Glomerular visceral epithelial cell (primary cell): ENCODE results near the gene MLLT10.

Source experiments
- DNase-seq: peaks from one replicate; pipeline ENCODE4 v3.0.0-alpha.2; 2016; ENCODE audit errors: extremely low spot score

MLLT10 gene

DNA sequence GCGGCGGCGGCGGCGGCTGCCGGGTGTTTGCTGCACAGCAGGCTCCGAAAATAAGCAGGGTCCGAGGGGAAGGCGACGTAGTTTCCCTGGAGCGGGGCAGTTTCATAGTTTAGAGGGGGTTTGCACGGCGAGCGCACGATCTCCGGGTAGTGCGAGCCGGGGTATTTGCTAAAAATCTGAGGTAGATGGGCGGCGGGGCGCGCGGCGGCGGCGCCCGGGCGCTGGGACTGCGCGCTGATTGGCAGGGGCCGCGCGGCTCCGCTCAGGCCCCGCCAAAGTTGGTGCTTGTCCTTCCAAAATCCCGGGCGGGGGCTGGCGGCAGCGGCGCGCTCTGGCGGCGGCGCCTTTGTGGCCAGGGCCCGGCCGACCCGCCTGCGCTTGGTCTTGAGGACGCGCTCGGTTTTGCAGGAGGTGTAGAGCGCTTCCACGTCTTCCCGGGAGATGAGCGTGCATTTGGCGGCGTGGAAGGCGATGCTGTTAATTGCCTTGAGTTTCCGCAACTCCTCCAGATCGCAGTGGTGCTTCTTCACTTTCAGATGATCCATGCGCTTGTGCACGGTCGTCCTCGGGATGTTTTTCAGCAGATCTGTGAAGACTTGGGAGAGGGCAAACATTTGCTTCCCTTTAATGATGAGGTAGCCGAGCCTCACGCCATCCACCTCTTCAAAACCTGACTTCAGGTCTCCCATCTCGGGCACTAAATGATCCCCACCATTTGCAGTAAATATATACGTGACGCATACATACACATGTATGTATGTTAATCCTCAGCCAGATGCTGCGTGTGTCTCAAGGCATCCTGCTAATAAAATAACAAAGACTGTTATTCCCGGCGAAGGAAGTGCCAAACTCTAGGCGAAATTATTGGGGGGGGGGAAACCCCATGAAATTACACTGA, 16.6 kb upstream of the MLLT10 start:
- DNase-seq = peak; percentile 54

DNA sequence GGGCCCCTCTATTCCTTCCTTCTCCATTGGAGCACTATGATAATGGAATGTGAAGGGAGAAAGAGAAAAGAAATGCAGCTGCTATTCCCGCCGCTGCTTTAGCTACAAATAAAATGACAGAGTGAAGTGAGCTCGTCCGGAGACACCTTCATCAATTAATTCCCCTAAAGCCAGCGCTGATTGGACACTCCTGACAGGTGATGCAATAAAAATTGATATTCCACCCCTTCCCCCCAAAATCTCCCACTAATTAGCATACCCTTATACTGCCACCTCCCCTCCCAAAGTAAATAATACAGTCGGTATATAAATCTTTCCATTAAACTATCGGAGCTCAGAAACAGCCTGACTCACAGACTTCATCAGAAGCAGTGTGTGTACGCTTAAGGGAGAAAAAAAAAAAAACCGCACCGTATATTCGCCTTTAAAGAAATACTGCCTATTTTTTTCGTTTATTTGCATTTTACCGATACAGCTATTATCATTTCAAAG, 15.8 kb upstream of the MLLT10 start:
- DNase-seq = no peak

DNA sequence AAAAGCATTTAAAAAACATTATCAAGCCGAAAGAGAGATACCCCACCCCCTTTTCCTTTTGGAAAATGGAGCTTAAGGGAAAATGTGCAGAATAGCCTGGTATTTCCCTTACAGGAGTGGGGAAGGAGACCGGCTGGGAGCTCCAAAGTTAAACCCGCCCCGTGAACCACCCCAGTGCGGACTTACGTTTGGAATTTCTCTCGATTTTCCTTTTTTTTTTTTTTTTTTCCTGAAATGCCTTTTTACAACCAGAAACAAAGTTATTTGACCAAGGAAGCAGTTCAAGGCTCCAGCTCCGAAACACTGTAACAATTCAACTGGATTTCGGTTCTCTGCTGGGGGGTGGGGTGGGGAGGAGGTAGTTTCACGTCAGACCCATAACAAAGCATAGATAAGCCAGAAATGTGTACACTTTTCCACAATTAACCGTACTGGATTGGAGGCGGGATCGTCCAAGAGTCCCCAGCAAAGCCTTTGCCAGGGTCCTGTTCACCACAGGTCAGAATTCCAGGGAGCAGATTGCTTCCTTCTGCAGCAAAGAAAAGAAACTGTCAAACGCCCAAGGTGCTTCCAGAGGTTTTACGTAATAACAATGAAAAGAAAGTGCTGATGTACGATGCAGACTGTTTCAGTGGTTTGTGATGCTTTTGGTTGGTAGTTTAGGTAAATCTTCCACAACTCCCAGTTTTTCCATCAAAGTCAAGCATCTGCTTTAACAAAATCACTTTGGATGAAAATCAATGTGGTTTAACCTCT, 15.2 kb upstream of the MLLT10 start:
- no peak for DNase-seq

DNA sequence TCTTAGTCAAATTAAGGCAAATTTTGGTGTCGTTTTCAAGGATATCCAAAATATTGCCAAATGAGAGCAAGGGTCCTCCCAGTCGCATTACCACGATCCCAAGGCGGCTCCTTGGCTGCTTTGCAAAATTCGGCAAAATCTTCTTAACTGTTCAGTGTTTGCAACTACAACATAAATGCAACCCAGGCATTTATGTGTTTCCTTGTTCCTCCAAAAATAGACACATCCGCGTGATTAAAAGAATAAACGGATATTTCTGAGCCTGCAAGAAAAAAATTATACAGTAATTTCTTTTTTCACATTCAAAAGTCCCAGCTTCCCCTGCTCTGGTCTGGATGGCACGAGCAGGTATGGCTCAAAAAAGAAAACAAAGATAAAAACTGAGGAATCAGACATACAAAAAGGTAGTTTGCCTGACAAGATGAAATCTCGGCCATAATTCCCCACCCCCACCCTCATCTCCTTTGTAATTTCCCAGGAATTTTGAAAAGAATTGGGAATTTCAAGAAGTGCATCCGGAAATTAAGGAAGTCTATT, 14.6 kb upstream of the MLLT10 start:
- no peak for DNase-seq

DNA sequence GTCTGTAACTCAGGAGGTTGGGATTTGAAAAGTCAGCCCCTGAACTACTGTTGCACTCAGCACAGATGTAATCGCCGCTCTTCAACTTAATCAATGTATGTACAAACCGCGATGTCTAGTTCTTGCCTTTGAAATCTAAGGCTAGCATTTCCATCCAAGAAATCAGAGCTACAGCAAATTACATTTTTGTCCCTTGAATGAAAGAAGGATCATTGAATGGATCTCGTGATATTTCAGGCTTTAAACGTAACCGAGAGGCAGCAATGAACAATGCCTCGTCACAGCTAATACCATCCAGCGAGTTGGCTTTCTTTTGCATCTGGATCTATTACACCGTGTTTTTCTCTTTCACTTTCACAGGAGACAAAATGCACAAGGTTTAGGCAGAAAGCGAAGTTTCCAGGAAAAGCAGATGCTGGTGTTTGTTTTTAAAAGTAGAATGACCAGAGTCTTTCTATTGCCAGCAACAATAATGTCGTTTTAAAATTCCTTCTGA, 14.0 kb upstream of the MLLT10 start:
- no peak for DNase-seq

GRCh38 chr10:21520509-21520908, 13.5 kb upstream of the MLLT10 start:
- DNase-seq = no peak

- no peak for DNase-seq
These were observed 13.1 kb upstream of the MLLT10 start for GRCh38 chr10:21520949-21521348.

GRCh38 chr10:21521751-21522533, 12.1 kb upstream of the MLLT10 start:
- DNase-seq = no peak

- DNase-seq = no peak
These were observed 11.2 kb upstream of the MLLT10 start for GRCh38 chr10:21522631-21523406.

GRCh38 chr10:21523557-21524008, 10.4 kb upstream of the MLLT10 start:
- DNase-seq = no peak

DNA sequence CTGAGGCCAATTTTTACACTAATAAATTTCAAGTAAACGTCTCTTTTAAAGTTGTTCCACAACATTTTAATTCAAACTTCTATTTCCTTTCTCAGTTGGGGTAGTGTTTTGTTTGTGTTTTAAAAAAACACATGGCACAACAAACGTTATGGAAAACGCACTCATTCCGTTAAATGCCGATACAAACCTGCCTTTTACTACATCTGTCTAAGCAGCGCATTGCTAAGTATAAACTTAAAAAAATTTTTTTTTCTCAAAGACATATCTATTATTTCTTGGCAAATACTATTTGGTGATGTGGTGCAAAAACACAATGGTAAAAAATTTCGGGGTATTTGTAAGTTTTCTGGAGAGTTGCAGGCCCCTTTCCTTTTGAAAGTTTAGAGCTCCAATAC, 9.9 kb upstream of the MLLT10 start:
- no peak for DNase-seq

- DNase-seq = no peak
These were observed 9.3 kb upstream of the MLLT10 start for GRCh38 chr10:21524526-21525366.

- peak; percentile 85 for DNase-seq
These were observed 8.5 kb upstream of the MLLT10 start, which contains the start of gene SKIDA1 for GRCh38 chr10:21525367-21526187. TSS of gene SKIDA1 (minus strand) at chr10:21525682. CDS start at chr10:21517822, 7,860 bp downstream.

- peak; percentile 88 for DNase-seq
These were observed 7.7 kb upstream of the MLLT10 start for GRCh38 chr10:21526188-21526859.

DNA sequence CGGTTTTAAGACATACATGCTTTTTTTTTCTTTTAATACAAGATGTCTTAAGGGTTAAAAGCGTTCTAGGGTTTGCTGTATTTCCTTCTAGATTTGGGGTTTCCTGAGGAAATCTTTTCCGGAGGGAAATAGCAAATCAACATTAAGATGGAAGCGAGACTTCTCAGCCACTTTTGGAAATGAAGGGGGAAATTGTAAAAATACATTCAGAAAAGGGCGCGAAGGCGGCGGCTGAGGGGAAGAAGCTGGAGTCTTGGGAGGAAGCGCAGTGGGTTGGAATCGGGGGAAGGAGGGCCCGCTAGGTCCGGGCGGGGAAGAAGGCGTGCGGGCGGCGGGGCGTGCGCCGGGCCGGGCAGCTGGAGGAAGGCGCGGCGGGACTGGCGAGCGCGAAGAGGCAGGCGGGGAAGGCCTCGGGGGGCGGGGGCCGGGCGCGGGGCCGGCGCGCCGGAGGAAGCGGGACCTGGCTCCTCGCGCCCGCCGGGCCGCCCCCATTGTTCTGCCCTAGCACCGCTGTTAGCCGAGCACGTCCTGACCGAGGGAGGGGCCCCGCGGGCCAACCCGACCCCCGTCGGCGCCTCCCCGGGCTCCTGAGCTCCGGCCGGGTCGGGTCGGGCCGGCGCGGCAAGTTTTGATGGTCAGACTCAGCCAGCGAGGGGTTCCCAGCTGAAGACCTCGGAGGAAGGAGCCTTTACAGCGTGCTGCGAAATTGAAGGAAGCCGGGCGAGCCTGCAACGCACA, 7.0 kb upstream of the MLLT10 start:
- DNase-seq = peak; percentile 78

GRCh38 chr10:21527598-21528235, 6.3 kb upstream of the MLLT10 start:
- no peak for DNase-seq
